NT2/D1 (cell line): Measurements from ENCODE around the gene HAPSTR1.
A peak's percentile ranks its signal among the peaks of the same experiment; 100 is the strongest.
"Not testable (repeated sequence)": the region's sequence is repeated elsewhere in the genome, so short reads cannot be mapped to it uniquely, and the experiment has no call there.

Experiments used
- DNase-seq: peaks from one replicate; pipeline ENCODE4 v3.0.0-alpha.2; 2011; ENCODE audit warnings: low read depth, low spot score
- H3K27me3 ChIP-seq: 2 replicates; pipeline ENCODE4 v1.6.0; 2011; ENCODE audit warnings: mild to moderate bottlenecking; ENCODE audit not compliant: insufficient read length, insufficient read depth
- H3K36me3 ChIP-seq: 2 replicates; pipeline ENCODE4 v1.6.1; 2011; ENCODE audit warnings: mild to moderate bottlenecking, low read length, mixed read lengths; ENCODE audit not compliant: insufficient read depth, insufficient read length
- H3K4me1 ChIP-seq: 2 replicates; pipeline ENCODE4 v1.5.1; 2011; ENCODE audit not compliant: insufficient read depth, insufficient read length
- H3K4me3 ChIP-seq: 2 replicates; pipeline ENCODE4 v1.5.1; 2011; ENCODE audit warnings: low read depth; ENCODE audit not compliant: insufficient read length
- H3K9ac ChIP-seq: 2 replicates; pipeline ENCODE4 v1.6.0; 2011; ENCODE audit warnings: low read depth; ENCODE audit not compliant: insufficient read length
- H3K9me3 ChIP-seq: 2 replicates; pipeline ENCODE4 v1.5.1; 2011; ENCODE audit warnings: mild to moderate bottlenecking, low read length; ENCODE audit not compliant: insufficient read depth
- SUZ12 ChIP-seq: IDR thresholded peaks from 2 replicates; pipeline ENCODE4 v1.6.1; 2011; ENCODE audit not compliant: insufficient read length, insufficient read depth; ENCODE audit errors: extremely low read depth
- YY1 ChIP-seq: IDR thresholded peaks from 2 replicates; pipeline ENCODE4 v1.6.1; 2011; ENCODE audit not compliant: insufficient read length, insufficient read depth
- ZNF274 ChIP-seq: IDR thresholded peaks from 2 replicates; pipeline ENCODE4 v1.6.1; 2011; ENCODE audit warnings: mild to moderate bottlenecking, low read depth, low read length

Gene HAPSTR1

GRCh38 chr16:9072806-9073341, 18.6 kb upstream of the HAPSTR1 start:
- no peaks in the 10 kb centered on the region for H3K27me3 ChIP-seq
- no peak overlapping the region for H3K9ac ChIP-seq
- TF ChIP-seq SUZ12: no peak
- no peak for TF ChIP-seq YY1
- no peak for TF ChIP-seq ZNF274
- H3K36me3 ChIP-seq: no peaks in the 10 kb centered on the region
- no peak overlapping the region for H3K4me3 ChIP-seq
- H3K9me3 ChIP-seq: no peaks in the 10 kb centered on the region
- H3K4me1 ChIP-seq: peaks cover 2% of the 10 kb centered on the region
- no peak for DNase-seq

GRCh38 chr16:9075299-9076071, 16.0 kb upstream of the HAPSTR1 start:
- H3K27me3 ChIP-seq: no peaks in the 10 kb centered on the region
- H3K4me1 ChIP-seq: no peaks in the 10 kb centered on the region
- peaks cover 10% of the 10 kb centered on the region for H3K9me3 ChIP-seq
- no peaks in the 10 kb centered on the region for H3K36me3 ChIP-seq
- TF ChIP-seq ZNF274 (no peak), SUZ12 (no peak), YY1 (no peak)
- H3K9ac ChIP-seq: no peak overlapping the region
- no peak overlapping the region for H3K4me3 ChIP-seq
- DNase-seq: no peak

DNA sequence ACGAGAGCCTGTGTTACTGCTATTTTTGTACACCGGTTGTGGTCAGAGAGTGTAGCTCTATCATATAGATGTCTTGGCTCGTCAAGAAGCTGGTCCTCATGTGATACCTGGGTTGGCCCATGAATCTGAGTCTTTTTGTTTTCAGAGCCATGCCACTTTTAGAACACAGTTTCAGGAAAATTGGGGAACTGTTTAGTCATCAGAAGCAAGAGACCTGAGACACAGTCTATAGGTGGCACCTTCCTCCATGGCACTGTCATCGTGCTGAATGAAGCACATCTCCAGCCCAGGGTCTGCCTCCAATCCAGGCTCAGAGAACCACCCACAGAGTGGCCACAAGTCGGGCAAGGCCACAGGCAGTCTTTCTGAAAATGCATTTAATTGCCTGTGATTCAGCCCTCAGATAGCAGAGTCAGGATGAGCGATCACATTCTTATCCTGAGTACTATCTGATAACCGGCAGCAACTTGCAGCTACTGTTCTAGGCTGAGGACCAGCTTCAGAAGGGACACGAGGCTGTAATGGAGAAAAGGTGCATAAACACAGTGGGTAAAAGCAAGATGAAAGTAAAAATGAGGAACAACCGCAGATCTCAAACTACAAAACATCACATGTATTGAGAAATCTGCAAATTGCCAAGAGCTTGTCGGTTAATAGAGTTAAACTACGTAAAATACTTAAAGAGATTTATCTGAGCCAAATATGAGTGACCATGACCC, 14.2 kb upstream of the HAPSTR1 start:
- Histone ChIP-seq H3K4me1 (no peaks in the 10 kb centered on the region), H3K4me3 (no peak overlapping the region), H3K27me3 (no peaks in the 10 kb centered on the region), H3K9ac (no peak overlapping the region), H3K9me3 (peaks cover 10% of the 10 kb centered on the region), H3K36me3 (no peaks in the 10 kb centered on the region)
- DNase-seq: no peak
- no peak for TF ChIP-seq SUZ12
- no peak for TF ChIP-seq YY1
- no peak for TF ChIP-seq ZNF274

GRCh38 chr16:9078467-9079429, 12.7 kb upstream of the HAPSTR1 start:
- not testable (repeated sequence) for H3K9me3 ChIP-seq, H3K36me3 ChIP-seq, H3K4me1 ChIP-seq, H3K4me3 ChIP-seq, H3K27me3 ChIP-seq, H3K9ac ChIP-seq
- peak; percentile 63 for DNase-seq

DNA sequence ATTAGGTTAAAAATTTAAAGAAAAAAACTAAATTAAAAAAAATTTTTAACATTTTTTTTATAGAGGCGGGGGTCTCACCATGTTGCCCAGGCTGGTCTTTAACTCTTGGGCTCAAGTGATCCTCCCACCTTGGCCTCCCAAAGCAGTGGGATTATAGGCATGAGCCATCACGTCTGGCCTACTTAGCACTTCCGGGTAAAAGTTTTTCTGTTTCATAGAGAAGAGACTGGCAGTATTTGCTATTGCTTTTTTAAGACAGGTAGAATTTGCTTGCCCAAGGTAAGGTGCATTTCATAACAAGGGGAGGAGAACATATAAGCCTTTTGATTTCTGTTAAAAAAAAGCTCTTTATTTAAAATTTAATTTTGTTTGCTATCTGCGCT, 12.0 kb upstream of the HAPSTR1 start:
- Histone ChIP-seq H3K4me1 (no peaks in the 10 kb centered on the region), H3K4me3 (no peak overlapping the region), H3K27me3 (no peaks in the 10 kb centered on the region), H3K9me3 (peaks cover 10% of the 10 kb centered on the region), H3K36me3 (no peaks in the 10 kb centered on the region), H3K9ac (no peak overlapping the region)
- TF ChIP-seq YY1 (no peak), SUZ12 (no peak), ZNF274 (no peak)
- DNase-seq: no peak

GRCh38 chr16:9081158-9081557, 10.3 kb upstream of the HAPSTR1 start:
- Histone ChIP-seq H3K9ac (no peak overlapping the region), H3K4me1 (no peaks in the 10 kb centered on the region), H3K36me3 (no peaks in the 10 kb centered on the region), H3K27me3 (no peaks in the 10 kb centered on the region), H3K9me3 (peaks cover 10% of the 10 kb centered on the region), H3K4me3 (no peak overlapping the region)
- TF ChIP-seq ZNF274 (no peak), YY1 (no peak), SUZ12 (no peak)
- no peak for DNase-seq

DNA sequence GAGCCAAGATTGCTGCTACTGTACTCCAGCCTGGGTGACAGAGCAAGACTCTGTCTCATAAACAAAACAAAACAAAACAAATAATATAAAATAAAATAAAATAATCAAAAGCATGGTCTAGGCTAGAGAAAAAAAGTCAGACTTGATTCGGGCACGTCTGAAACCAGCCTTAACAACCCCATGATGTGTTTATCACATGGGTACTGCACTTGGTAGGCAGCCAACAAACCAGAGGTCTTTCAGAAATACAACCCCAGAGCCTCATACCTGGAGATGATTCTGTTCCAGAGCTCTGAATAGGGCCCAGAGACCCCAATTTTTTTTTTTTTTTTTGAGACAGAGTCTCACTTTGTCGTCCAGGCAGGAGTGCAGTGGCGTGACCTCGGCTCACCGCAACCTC, 9.6 kb upstream of the HAPSTR1 start:
- H3K4me1 ChIP-seq: no peaks in the 10 kb centered on the region
- TF ChIP-seq SUZ12 (no peak), YY1 (no peak), ZNF274 (no peak)

More for the DNA sequence above, 9.6 kb upstream of the HAPSTR1 start:
- no peak overlapping the region for H3K4me3 ChIP-seq
- DNase-seq: no peak
- peaks cover 10% of the 10 kb centered on the region for H3K9me3 ChIP-seq
- no peaks in the 10 kb centered on the region for H3K36me3 ChIP-seq
- H3K9ac ChIP-seq: no peak overlapping the region
- H3K27me3 ChIP-seq: no peaks in the 10 kb centered on the region
